Nephron (organoid): ENCODE results near the gene ARHGAP31.
A peak's percentile ranks its signal among the peaks of the same experiment; 100 is the strongest.
"Not testable (repeated sequence)": the region's sequence is repeated elsewhere in the genome, so short reads cannot be mapped to it uniquely, and the experiment has no call there.

Experiments used
- H3K27ac Mint-ChIP-seq, 3 experiments: 2 replicates each; pipeline ENCODE4 v1.8.0; 2020; ENCODE audit warnings: mixed read lengths in 3 of 3, mild to moderate bottlenecking in 2 of 3, moderate library complexity in 1 of 3
- H3K27me3 Mint-ChIP-seq: 2 replicates; pipeline ENCODE4 v1.8.0; 2021; ENCODE audit warnings: low read depth, mild to moderate bottlenecking, moderate library complexity, mixed read lengths
- H3K36me3 Mint-ChIP-seq: 2 replicates; pipeline ENCODE4 v1.8.0; 2020; ENCODE audit warnings: low read depth, mixed read lengths
- H3K4me1 Mint-ChIP-seq: 2 replicates; pipeline ENCODE4 v1.8.0; 2020; ENCODE audit warnings: mixed read lengths
- H3K4me3 Mint-ChIP-seq, 3 experiments: 2 replicates each; pipeline ENCODE4 v1.8.0; 2020; ENCODE audit warnings: mild to moderate bottlenecking in 3 of 3, mixed read lengths in 3 of 3, moderate library complexity in 2 of 3
- H3K9me3 Mint-ChIP-seq: 2 replicates; pipeline ENCODE4 v1.8.0; 2020; ENCODE audit warnings: mixed read lengths
- TF ChIP-seq, protein P1 (sequence below), 3 experiments: fragments of 200-600 bp; sonication (generic); IDR thresholded peaks; one replicate each; pipeline ENCODE4 v1.5.0; 2021; ENCODE audit warnings: antibody characterized with exemption in 3 of 3; ENCODE audit not compliant: unreplicated experiment in 3 of 3

The ARHGAP31 gene

DNA sequence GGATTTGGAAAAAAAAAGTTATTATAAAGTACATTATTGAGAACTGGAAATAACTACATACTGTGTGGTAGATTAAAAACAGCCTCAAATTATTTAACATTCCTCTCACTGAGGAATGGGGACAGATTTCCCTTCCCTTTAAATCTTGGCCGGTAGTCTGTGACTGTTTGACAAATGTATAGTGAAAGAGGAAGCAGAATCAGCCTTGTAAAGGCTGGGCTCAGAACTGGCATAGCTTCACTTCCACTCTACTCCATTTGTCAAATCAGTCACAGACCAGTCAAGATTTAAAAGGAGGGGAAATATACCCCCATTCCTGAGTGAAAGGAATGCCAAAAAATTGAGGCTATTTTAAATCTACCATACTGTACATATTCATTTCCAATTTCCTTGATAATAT lies 35.3 kb upstream of the ARHGAP31 start:
- H3K27ac Mint-ChIP-seq, result peak overlapping the region in 2 of 3 experiments; percentile 42 to 59

DNA sequence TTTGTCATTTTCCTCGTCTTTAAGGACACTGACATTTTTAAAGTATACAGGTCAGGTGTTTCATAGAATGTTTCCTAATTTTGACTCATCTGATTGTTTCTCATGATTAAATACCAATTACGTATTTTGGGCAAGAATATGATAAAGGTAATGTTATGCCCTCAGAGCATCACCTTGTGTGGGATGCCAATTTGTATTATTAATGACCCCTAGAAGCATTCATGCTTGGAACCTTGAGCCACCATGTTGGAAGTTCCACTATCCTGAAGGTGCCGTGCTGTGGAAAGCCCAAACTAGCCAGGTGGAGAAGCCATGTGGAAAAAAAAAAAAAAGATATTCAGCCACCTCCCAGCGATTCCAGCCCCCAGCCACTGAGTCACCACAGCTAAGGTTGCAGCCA lies 34.4 kb upstream of the ARHGAP31 start:
- no peak overlapping the region for H3K27ac Mint-ChIP-seq
- H3K4me1 Mint-ChIP-seq, result peaks cover 22% of the 10 kb centered on the region
- H3K9me3 Mint-ChIP-seq, result no peaks in the 10 kb centered on the region
- no peaks in the 10 kb centered on the region for H3K27me3 Mint-ChIP-seq
- no peak overlapping the region for H3K4me3 Mint-ChIP-seq
- H3K36me3 Mint-ChIP-seq, result no peaks in the 10 kb centered on the region
- TF ChIP-seq, protein P1, sequence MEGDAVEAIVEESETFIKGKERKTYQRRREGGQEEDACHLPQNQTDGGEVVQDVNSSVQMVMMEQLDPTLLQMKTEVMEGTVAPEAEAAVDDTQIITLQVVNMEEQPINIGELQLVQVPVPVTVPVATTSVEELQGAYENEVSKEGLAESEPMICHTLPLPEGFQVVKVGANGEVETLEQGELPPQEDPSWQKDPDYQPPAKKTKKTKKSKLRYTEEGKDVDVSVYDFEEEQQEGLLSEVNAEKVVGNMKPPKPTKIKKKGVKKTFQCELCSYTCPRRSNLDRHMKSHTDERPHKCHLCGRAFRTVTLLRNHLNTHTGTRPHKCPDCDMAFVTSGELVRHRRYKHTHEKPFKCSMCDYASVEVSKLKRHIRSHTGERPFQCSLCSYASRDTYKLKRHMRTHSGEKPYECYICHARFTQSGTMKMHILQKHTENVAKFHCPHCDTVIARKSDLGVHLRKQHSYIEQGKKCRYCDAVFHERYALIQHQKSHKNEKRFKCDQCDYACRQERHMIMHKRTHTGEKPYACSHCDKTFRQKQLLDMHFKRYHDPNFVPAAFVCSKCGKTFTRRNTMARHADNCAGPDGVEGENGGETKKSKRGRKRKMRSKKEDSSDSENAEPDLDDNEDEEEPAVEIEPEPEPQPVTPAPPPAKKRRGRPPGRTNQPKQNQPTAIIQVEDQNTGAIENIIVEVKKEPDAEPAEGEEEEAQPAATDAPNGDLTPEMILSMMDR (IDR thresholded peaks at IDR 0.05; ENCODE audit: unreplicated experiment in 3 of 3), result no peak

More for the DNA sequence above, 35.3 kb upstream of the ARHGAP31 start:
- Mint-ChIP-seq H3K9me3 (no peaks in the 10 kb centered on the region), H3K4me3 (no peak overlapping the region), H3K27me3 (no peaks in the 10 kb centered on the region), H3K36me3 (no peaks in the 10 kb centered on the region), H3K4me1 (peaks cover 22% of the 10 kb centered on the region)
- TF ChIP-seq, protein P1 (IDR thresholded peaks at IDR 0.05; ENCODE audit: unreplicated experiment in 3 of 3), result no peak

DNA sequence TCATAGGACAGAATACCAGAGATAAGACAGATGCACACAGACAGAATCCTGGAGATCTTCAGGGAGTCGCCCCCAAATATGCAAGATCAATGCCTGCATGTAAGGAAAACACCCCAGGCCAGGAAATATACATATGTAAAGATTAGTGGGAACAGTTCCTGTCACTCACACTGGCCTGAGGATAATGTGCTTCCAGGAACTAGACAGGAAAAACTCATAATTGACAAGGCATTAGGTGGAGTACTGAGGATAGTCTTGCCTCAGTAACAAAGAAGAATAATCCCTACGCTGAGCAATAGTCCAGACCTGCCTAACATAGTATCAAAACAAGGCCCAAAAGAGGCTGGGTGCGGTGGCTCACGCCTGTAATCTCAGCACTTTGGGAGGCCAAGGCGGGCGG lies 33.1 kb upstream of the ARHGAP31 start:
- Mint-ChIP-seq H3K4me1 (peaks cover 22% of the 10 kb centered on the region), H3K27me3 (no peaks in the 10 kb centered on the region), H3K27ac (no peak overlapping the region), H3K4me3 (no peak overlapping the region), H3K9me3 (no peaks in the 10 kb centered on the region), H3K36me3 (no peaks in the 10 kb centered on the region)
- TF ChIP-seq, protein P1 (IDR thresholded peaks at IDR 0.05; ENCODE audit: unreplicated experiment in 3 of 3), result no peak

DNA sequence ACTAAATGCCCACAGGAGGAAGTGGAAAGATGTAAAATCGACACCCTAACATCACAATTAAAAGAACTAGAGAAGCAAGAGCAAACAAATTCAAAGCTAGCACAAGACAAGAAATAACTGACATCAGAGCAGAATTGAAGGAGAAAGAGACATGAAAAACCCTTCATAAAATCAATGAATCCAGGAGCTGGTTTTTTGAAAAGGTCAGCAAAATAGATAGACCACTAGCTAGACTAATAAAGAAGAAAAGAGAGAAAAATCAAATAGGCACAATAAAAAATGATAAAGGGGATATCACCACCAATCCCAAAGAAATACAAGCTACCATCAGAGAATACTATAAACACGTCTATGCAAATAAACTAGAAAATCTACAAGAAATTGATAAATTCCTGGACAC lies 24.0 kb upstream of the ARHGAP31 start:
- not testable (repeated sequence) for H3K36me3 Mint-ChIP-seq

DNA sequence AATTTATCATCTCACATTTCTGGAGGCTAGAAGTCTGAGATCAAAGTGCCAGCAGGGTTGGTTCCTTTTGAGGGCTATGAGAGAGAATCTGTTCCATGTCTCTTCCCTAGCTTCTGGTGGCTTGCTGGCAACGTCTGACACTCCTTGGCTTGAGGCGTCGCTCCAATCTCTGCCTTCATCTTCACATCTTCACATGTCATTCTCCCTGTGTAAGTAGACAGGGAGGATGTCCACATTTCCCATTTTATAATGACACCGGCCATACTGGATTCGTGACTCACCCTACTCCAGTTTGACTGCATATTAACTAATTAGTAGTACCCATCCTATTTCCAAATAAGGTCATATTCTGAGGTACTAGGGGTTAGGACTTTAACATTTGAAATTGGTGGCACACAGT lies 17.5 kb upstream of the ARHGAP31 start:
- H3K27me3 Mint-ChIP-seq, result no peaks in the 10 kb centered on the region
- peaks cover under 1% of the 10 kb centered on the region for H3K36me3 Mint-ChIP-seq
- TF ChIP-seq, protein P1 (IDR thresholded peaks at IDR 0.05; ENCODE audit: unreplicated experiment in 3 of 3), result no peak
- H3K4me1 Mint-ChIP-seq, result peaks cover 8% of the 10 kb centered on the region
- H3K4me3 Mint-ChIP-seq, result no peak overlapping the region
- H3K9me3 Mint-ChIP-seq, result peaks cover 5% of the 10 kb centered on the region
- no peak overlapping the region for H3K27ac Mint-ChIP-seq

More for the DNA sequence above, 24.0 kb upstream of the ARHGAP31 start:
- not testable (repeated sequence) for H3K27ac Mint-ChIP-seq, H3K4me1 Mint-ChIP-seq, H3K27me3 Mint-ChIP-seq, H3K4me3 Mint-ChIP-seq
- peaks cover 19% of the 10 kb centered on the region for H3K9me3 Mint-ChIP-seq

DNA sequence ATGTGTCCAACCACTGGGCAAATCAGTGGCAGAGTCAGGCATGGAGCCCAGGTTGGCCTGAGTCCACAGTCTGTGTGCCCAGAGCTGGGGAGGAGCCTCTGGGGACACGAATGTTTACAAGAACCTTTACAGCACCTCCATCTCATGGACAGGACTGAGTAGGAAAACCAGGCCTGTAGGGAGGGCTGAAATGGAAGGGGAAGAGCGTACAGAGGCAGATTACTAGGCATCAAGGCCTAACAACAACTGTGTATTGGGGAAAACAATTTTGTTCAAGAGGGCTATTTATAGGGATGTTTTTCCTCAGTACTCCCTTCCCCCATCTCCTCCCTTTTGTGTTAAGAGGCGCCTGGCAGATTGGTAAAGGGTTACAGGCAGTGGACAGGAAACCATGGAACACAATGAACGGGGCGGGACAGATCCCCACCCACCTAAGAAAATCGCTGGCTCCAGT lies 15.1 kb upstream of the ARHGAP31 start:
- TF ChIP-seq, protein P1 (IDR thresholded peaks at IDR 0.05; ENCODE audit: unreplicated experiment in 3 of 3), result no peak
- peaks cover 6% of the 10 kb centered on the region for H3K36me3 Mint-ChIP-seq
- H3K9me3 Mint-ChIP-seq, result peaks cover 18% of the 10 kb centered on the region
- H3K4me3 Mint-ChIP-seq, result no peak overlapping the region
- H3K27me3 Mint-ChIP-seq, result no peaks in the 10 kb centered on the region
- H3K27ac Mint-ChIP-seq, result peak overlapping the region; percentile 25 to 73 (median 50)
- peaks cover 8% of the 10 kb centered on the region for H3K4me1 Mint-ChIP-seq
